ENCODE measurements around the gene NKD2.

The NKD2 gene

DNA sequence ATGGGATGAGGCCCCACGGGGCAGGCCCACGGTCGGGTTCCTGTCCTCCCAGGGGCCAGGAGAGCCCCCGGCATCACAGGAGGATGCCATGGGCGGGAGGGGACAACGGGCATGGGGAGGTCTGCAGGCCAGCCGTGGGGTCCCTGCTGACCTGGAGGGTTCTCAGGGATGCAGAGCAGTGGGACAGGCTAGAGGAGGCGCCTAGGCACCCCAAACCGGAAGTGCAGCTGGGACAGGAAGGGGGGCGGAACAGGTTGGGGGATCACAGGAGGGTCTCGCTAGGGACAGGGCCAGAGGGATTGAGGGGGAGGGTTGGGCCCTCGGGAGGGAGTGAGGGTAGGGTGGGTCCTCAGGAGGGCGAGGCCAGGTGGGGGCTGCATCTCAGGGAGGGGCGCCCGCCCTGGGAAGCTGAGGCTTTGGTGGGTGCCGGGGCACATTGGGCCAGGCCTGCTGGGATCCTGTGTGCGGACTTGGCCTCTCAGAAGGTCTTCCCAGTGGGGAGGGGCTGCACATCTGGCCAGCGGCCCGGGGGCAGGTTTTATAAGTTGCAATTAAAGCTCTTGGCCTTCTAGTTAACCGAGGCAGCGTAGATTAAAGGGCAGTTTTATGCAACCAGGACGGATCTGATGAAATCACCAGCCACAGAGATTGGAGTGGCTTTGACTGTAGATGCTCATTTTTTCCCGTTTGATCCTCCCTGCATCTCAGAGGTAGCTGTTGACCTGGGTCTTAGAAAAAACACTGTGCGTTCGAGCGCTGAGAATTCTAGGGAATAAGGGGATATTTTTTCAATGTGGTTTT is 20.1 kb downstream of the NKD2 start:
- Histone ChIP-seq H3K9ac (ENCODE audit: low read depth, low read length) (no peak overlapping the region), H3K4me2 (ENCODE audit: low read length) (no peak overlapping the region)

DNA sequence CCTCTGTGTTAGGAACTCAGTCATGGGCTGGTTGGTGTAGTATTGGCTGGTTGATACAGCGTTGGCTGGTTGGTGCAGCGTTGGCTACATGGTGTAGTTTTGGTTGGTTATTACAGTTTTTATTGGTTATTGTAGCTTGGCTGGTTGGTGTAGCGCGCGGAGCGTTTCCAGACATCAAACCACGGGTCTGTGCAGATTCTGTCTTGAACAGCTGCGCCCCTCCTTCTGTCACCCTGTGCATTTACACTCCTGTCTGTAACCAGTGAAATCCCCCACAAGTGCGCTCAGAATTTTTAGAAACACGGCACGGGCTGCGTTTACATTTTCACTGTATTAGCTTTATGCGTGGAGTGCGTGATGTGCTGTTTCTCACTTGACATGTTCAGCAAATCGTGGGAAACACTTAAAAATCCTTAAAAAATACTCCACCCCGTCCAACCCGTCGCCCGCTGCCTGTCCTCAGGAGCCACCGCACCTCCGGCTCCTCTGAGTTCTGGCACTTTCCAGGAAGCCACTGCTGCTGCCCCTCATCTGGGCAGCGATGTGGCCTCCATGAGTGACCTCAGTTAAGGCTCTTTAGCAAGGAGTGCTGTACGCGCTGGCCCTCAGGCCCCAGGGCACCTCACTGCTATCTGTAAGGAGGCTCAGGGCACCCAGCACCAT is 20.8 kb downstream of the NKD2 start:
- H3K4me2 ChIP-seq (ENCODE audit: low read length), result no peak overlapping the region
- H3K9me3 ChIP-seq (replicated peaks; ENCODE audit: low read length), result no peaks in the 10 kb centered on the region
- H3K9ac ChIP-seq (ENCODE audit: low read depth, low read length), result no peak overlapping the region
- no peaks in the 10 kb centered on the region for H3K4me1 ChIP-seq (ENCODE audit: control insufficient read depth, insufficient read depth, low read length)
- no peak overlapping the region for H3K4me3 ChIP-seq (ENCODE audit: low read length)
- peaks cover 5% of the 10 kb centered on the region for H3K27me3 ChIP-seq (ENCODE audit: control insufficient read depth, insufficient read depth, low read length)
- H3K36me3 ChIP-seq (ENCODE audit: insufficient read depth, low read length), result no peaks in the 10 kb centered on the region

More for the DNA sequence above, 20.1 kb downstream of the NKD2 start:
- no peaks in the 10 kb centered on the region for H3K36me3 ChIP-seq (ENCODE audit: insufficient read depth, low read length)
- H3K27me3 ChIP-seq (ENCODE audit: control insufficient read depth, insufficient read depth, low read length), result peaks cover 3% of the 10 kb centered on the region
- H3K4me1 ChIP-seq (ENCODE audit: control insufficient read depth, insufficient read depth, low read length), result no peaks in the 10 kb centered on the region
- H3K9me3 ChIP-seq (replicated peaks; ENCODE audit: low read length), result no peaks in the 10 kb centered on the region
- H3K4me3 ChIP-seq (ENCODE audit: low read length), result no peak overlapping the region

DNA sequence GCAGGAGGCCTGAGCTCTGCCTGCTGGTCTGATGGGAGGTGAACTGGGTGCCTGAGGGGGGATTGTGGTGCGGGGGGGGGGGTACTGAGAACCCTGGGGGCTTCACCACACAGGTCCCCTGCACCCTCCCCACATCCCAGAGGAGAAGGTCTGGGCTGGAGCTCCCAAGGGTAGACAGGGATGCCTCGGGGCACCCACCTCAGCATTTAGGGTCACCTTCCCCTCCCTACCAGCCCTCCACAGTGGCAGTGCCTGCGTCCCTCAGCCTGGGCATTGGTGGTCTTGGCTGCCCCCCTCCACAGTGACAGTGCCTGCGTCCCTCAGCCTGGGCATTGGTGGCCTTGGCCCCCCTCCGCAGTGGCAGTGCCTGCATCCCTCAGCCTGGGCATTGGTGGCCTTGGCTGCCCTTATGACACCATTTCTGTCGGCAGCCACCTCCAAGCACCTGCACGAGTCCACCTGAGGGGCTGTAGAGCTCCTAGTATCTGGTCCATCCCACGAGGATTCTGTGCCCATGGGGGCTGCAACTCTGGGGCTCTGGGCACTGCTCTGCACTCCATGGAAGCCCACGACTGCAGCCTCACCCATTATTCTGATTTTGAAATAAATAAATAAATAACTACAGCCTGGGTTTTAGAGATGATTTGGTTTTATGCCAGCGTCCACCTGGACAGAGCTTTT is 21.5 kb downstream of the NKD2 start:
- Histone ChIP-seq H3K4me1 (ENCODE audit: control insufficient read depth, insufficient read depth, low read length) (no peaks in the 10 kb centered on the region), H3K36me3 (ENCODE audit: insufficient read depth, low read length) (no peaks in the 10 kb centered on the region), H3K9ac (ENCODE audit: low read depth, low read length) (no peak overlapping the region), H3K27me3 (ENCODE audit: control insufficient read depth, insufficient read depth, low read length) (peaks cover 5% of the 10 kb centered on the region), H3K4me3 (ENCODE audit: low read length) (no peak overlapping the region), H3K4me2 (ENCODE audit: low read length) (no peak overlapping the region), H3K9me3 (replicated peaks; ENCODE audit: low read length) (no peaks in the 10 kb centered on the region)

DNA sequence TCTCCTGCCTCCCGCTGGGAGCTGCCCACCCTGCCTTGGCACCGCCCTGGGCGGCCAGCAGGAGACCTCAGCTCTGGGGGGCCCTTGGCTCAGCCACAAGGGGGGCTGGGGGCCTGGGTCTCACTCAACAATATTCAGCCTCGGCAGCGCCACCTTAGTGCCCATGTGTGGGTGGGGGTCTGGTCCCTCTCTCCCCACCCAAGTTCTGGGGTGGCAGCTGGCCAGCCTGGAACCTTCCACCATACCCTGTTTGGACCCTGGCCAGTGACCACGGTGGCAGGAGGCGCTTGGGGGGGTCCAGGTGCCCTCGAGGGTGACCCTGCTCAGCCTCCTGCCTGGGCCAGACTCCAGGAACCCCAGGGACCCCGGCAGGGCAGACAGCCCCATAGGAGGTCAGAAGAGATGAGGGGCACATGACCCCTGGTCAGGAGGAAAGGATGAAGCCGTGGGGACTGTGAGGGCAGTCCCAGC is 22.2 kb downstream of the NKD2 start:
- no peak overlapping the region for H3K4me3 ChIP-seq (ENCODE audit: low read length)
- no peak overlapping the region for H3K4me2 ChIP-seq (ENCODE audit: low read length)
- no peaks in the 10 kb centered on the region for H3K36me3 ChIP-seq (ENCODE audit: insufficient read depth, low read length)
- H3K4me1 ChIP-seq (ENCODE audit: control insufficient read depth, insufficient read depth, low read length), result no peaks in the 10 kb centered on the region
- no peaks in the 10 kb centered on the region for H3K9me3 ChIP-seq (replicated peaks; ENCODE audit: low read length)
- no peak overlapping the region for H3K9ac ChIP-seq (ENCODE audit: low read depth, low read length)
- peaks cover 5% of the 10 kb centered on the region for H3K27me3 ChIP-seq (ENCODE audit: control insufficient read depth, insufficient read depth, low read length)

DNA sequence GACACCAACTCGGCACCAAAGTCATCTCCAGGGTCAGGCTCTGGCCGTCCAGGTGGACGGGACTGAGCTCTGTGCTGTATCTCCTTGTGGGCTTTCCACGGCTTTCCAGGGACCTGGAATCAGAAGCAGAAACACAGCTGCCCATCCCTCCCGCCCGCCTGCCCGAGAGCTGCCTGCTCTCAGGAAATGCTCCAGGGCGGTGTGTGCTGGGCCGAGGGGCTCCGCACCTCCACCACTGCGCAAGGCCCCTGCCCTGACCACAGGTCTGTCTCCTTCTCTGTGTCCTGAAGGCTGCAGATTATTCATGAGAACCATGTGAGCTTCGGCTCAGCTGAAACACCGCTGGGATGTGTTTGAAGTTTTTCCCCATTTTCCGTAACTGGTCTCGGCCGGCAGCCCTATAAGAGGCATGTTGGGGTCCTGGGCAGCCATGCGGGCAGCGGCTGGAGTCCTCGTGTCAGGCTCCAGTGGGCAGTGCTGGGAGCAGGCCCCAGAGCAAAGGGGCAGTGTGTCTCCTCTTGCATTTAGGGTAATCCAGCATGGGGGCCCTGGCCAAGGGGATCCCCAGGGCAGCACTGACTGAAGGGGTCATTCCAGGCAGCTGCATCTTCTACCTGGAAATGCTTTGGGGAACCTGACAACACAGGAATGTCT is 22.8 kb downstream of the NKD2 start:
- Histone ChIP-seq H3K9me3 (replicated peaks; ENCODE audit: low read length) (no peaks in the 10 kb centered on the region), H3K9ac (ENCODE audit: low read depth, low read length) (no peak overlapping the region), H3K4me1 (ENCODE audit: control insufficient read depth, insufficient read depth, low read length) (no peaks in the 10 kb centered on the region), H3K4me2 (ENCODE audit: low read length) (no peak overlapping the region), H3K36me3 (ENCODE audit: insufficient read depth, low read length) (no peaks in the 10 kb centered on the region), H3K4me3 (ENCODE audit: low read length) (no peak overlapping the region), H3K27me3 (ENCODE audit: control insufficient read depth, insufficient read depth, low read length) (peaks cover 5% of the 10 kb centered on the region)

DNA sequence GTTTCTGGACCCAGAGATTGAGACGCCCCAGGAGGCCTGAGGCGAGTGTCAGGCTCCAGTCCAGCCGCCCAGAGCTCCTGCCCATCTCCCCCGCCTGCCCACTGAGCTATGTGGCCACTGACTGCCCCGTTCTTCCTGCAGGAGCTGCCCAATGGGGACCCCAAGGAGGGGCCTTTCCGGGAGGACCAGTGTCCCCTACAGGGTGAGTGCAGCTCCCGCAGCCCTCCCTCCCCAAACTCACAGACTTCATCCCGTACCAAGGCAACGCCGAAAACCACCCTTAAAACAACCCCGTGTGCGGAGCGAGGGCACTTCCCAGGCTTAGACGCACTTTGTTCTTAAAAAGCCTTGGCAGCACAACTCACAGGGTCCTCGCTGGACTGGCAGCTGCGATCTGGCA is 23.4 kb downstream of the NKD2 start:
- peaks cover 5% of the 10 kb centered on the region for H3K27me3 ChIP-seq (ENCODE audit: control insufficient read depth, insufficient read depth, low read length)
- no peaks in the 10 kb centered on the region for H3K36me3 ChIP-seq (ENCODE audit: insufficient read depth, low read length)
- no peaks in the 10 kb centered on the region for H3K9me3 ChIP-seq (replicated peaks; ENCODE audit: low read length)
- no peak overlapping the region for H3K9ac ChIP-seq (ENCODE audit: low read depth, low read length)
- no peak overlapping the region for H3K4me2 ChIP-seq (ENCODE audit: low read length)
- H3K4me1 ChIP-seq (ENCODE audit: control insufficient read depth, insufficient read depth, low read length), result no peaks in the 10 kb centered on the region
- H3K4me3 ChIP-seq (ENCODE audit: low read length), result no peak overlapping the region

DNA sequence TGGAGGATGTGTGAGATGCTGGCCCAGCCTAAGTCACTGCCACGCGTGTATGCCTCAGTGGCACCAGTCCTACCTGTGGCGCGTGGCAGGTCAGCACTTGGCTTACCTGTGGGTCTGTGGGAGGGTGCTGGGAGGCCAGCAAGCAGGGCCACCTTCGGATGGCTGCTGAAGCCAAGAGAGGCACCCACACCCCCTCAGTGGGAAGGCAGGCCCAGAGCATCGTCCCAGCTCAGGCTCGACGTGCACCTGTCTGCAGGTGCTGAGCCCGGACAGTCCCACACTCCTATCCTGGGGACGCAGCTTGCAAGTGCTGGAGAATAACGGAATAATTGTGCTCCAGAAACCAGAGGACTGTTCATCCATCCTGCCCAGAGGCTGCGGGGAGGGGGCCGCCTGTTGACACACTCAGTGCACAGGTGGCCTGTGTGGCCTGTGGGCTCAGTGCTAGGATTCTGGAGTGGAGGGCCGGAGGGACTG is 24.0 kb downstream of the NKD2 start:
- Histone ChIP-seq H3K27me3 (ENCODE audit: control insufficient read depth, insufficient read depth, low read length) (peaks cover 5% of the 10 kb centered on the region), H3K4me3 (ENCODE audit: low read length) (no peak overlapping the region), H3K9me3 (replicated peaks; ENCODE audit: low read length) (no peaks in the 10 kb centered on the region), H3K36me3 (ENCODE audit: insufficient read depth, low read length) (no peaks in the 10 kb centered on the region), H3K4me1 (ENCODE audit: control insufficient read depth, insufficient read depth, low read length) (no peaks in the 10 kb centered on the region), H3K9ac (ENCODE audit: low read depth, low read length) (no peak overlapping the region), H3K4me2 (ENCODE audit: low read length) (no peak overlapping the region)

DNA sequence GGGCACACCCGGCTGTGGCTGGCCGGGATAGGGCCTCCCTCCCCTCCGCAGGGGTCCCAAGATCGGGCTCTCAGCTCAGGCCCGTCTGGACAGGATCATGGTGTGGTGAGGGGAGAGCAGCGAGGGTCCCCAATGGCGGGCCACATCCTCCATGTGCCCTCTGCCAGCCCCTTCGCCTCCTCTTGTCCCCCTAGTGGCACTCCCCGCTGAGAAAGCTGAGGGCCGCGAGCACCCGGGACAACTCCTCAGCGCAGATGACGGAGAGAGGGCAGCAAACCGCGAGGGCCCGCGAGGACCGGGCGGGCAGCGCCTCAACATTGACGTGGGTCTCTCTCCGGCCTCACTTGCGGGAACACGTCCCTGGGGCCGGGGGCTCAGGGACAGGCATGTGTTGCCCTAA is 24.6 kb downstream of the NKD2 start:
- Histone ChIP-seq H3K27me3 (ENCODE audit: control insufficient read depth, insufficient read depth, low read length) (peaks cover 5% of the 10 kb centered on the region), H3K4me2 (ENCODE audit: low read length) (no peak overlapping the region), H3K36me3 (ENCODE audit: insufficient read depth, low read length) (no peaks in the 10 kb centered on the region), H3K9me3 (replicated peaks; ENCODE audit: low read length) (no peaks in the 10 kb centered on the region), H3K9ac (ENCODE audit: low read depth, low read length) (no peak overlapping the region), H3K4me1 (ENCODE audit: control insufficient read depth, insufficient read depth, low read length) (no peaks in the 10 kb centered on the region), H3K4me3 (ENCODE audit: low read length) (no peak overlapping the region)

DNA sequence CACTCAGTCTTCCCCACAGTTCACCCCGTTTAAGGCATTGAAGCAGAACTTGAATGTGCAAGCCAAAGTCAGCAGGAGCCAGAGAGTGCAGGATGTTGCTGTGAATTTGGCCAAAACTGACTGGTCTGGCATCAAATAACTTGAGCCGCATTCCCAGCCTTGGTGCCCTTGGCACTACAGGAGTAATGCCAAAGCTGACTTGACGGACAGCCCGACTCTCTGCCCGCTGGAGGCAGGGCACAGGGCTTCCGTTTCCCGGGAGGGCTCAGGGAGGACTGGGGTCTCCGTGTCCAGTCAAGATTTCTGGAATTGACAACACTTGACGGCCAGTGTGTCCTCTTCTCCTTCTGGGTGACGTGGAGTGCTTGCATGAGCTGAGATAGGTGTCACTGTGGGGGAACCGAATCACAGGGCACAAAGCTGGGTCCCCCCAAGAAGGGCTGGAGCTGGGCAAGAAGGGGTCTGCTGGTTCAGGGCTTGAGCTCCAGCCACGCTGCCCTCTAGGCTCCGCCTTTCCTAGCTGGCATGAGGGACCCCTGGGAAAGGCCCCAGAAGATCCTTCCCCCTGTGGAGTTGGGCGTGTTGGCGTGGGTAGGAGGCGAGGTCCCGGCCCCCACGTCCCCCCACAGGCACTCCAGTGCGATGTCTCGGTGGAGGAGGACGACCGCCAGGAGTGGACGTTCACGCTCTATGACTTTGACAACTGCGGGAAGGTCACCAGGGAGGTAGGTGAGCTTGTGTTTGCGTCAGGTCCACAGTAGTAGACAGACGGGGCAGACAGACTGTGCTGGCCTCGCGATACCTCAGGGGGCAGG is 25.2 kb downstream of the NKD2 start:
- Histone ChIP-seq H3K9me3 (replicated peaks; ENCODE audit: low read length) (no peaks in the 10 kb centered on the region), H3K4me2 (ENCODE audit: low read length) (no peak overlapping the region), H3K27me3 (ENCODE audit: control insufficient read depth, insufficient read depth, low read length) (peaks cover 5% of the 10 kb centered on the region), H3K4me1 (ENCODE audit: control insufficient read depth, insufficient read depth, low read length) (no peaks in the 10 kb centered on the region), H3K9ac (ENCODE audit: low read depth, low read length) (no peak overlapping the region), H3K4me3 (ENCODE audit: low read length) (no peak overlapping the region), H3K36me3 (ENCODE audit: insufficient read depth, low read length) (no peaks in the 10 kb centered on the region)

DNA sequence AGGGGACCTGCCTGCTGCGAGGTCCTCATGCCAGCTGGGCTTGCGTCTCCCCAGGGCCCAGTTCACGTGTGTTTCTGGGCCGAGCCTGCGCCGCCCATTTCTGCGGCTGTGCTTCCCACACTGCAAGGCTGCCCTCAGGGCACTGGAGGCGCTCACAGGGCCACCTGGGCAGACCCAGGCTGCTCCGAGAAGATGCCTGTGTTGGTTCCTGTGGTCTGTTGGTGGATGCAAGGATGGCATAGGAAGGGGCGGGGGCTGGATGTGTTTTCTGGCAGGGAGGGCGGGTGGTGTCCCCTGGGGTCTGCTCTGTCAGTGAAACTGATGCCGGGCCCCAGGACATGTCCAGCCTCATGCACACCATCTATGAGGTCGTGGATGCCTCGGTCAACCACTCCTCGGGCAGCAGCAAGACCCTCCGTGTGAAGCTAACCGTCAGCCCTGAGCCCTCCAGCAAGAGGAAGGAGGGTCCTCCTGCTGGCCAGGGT is 25.9 kb downstream of the NKD2 start:
- H3K4me2 ChIP-seq (ENCODE audit: low read length), result no peak overlapping the region
- no peak overlapping the region for H3K9ac ChIP-seq (ENCODE audit: low read depth, low read length)
- no peaks in the 10 kb centered on the region for H3K4me1 ChIP-seq (ENCODE audit: control insufficient read depth, insufficient read depth, low read length)
- H3K27me3 ChIP-seq (ENCODE audit: control insufficient read depth, insufficient read depth, low read length), result peaks cover 5% of the 10 kb centered on the region
- H3K36me3 ChIP-seq (ENCODE audit: insufficient read depth, low read length), result no peaks in the 10 kb centered on the region
- no peaks in the 10 kb centered on the region for H3K9me3 ChIP-seq (replicated peaks; ENCODE audit: low read length)
- H3K4me3 ChIP-seq (ENCODE audit: low read length), result no peak overlapping the region
